ENCODE data around the gene CDC25B.
A peak's percentile ranks its signal among the peaks of the same experiment; 100 is the strongest.

Gene CDC25B

GRCh38 chr20:3764659-3765058 is 31.5 kb upstream of the CDC25B start:
- DNase-seq (ENCODE audit: low read depth in 2 of 2), result no peak

GRCh38 chr20:3765171-3765882 is 30.8 kb upstream of the CDC25B start:
- no peak for DNase-seq (ENCODE audit: low read depth in 2 of 2)

GRCh38 chr20:3766422-3767109 is 29.5 kb upstream of the CDC25B start:
- DNase-seq (ENCODE audit: low read depth in 2 of 2), result no peak

GRCh38 chr20:3767110-3767426 is 29.0 kb upstream of the CDC25B start:
- DNase-seq (ENCODE audit: low read depth in 2 of 2), result no peak

GRCh38 chr20:3767427-3768341 is 28.4 kb upstream of the CDC25B start, which contains the start of gene ADISSP:
Gene ADISSP, minus strand, starts transcription at chr20:3767753. Its CDS starts 7,653 bp downstream, at chr20:3760100.
- DNase-seq (ENCODE audit: low read depth in 2 of 2), result peak; percentile 92 to 95

- peak; percentile 68 to 73 for DNase-seq (ENCODE audit: low read depth in 2 of 2)
Observed at GRCh38 chr20:3768342-3769130, 27.6 kb upstream of the CDC25B start.

- no peak for DNase-seq (ENCODE audit: low read depth in 2 of 2)
Observed at GRCh38 chr20:3771552-3772058, 24.5 kb upstream of the CDC25B start.

- DNase-seq (ENCODE audit: low read depth in 2 of 2), result no peak
Observed at GRCh38 chr20:3775457-3776108, 20.5 kb upstream of the CDC25B start.

- no peak for DNase-seq (ENCODE audit: low read depth in 2 of 2)
Observed at GRCh38 chr20:3777381-3777715, 18.8 kb upstream of the CDC25B start.

GRCh38 chr20:3777716-3778629 is 18.1 kb upstream of the CDC25B start:
- DNase-seq (ENCODE audit: low read depth in 2 of 2), result no peak

- DNase-seq (ENCODE audit: low read depth in 2 of 2), result no peak
Observed at GRCh38 chr20:3778976-3779375, 17.1 kb upstream of the CDC25B start.

- DNase-seq (ENCODE audit: low read depth in 2 of 2), result no peak
Observed at GRCh38 chr20:3781153-3781910, 14.8 kb upstream of the CDC25B start, which contains the start of gene SPEF1. Gene SPEF1, minus strand, starts transcription at chr20:3781448. Its CDS starts 161 bp downstream, at chr20:3781287.

GRCh38 chr20:3782597-3782996 is 13.5 kb upstream of the CDC25B start:
- DNase-seq (ENCODE audit: low read depth in 2 of 2), result no peak

- no peak for DNase-seq (ENCODE audit: low read depth in 2 of 2)
Observed at GRCh38 chr20:3783068-3783489, 13.0 kb upstream of the CDC25B start.

GRCh38 chr20:3783511-3784195 is 12.5 kb upstream of the CDC25B start:
- no peak for DNase-seq (ENCODE audit: low read depth in 2 of 2)

GRCh38 chr20:3784216-3784853 is 11.8 kb upstream of the CDC25B start:
- no peak for DNase-seq (ENCODE audit: low read depth in 2 of 2)

- no peak for DNase-seq (ENCODE audit: low read depth in 2 of 2)
Observed at GRCh38 chr20:3784863-3785239, 11.3 kb upstream of the CDC25B start.

Data from stimulated activated CD8-positive, alpha-beta memory T cell treated with anti-CD3 and anti-CD28 coated beads, Interleukin-15, amount 100 ng/mL, for 4 hours (primary cell).